CD4-positive, alpha-beta memory T cell (primary cell): ENCODE data around the gene SHLD1. TPM values are rescaled to one million over a fixed set of nuclear protein-coding genes. Genes with fewer than 3 reads are reported as not detected.

Source experiments
- polyA plus RNA-seq, 2 donors: library from polyadenylated mRNA; unstranded; fragments of 300-500 nt; fragmentation: Illumina TruSeq; gene quantifications; one replicate each; pipeline ENCODE4 v1.2.3, GENCODE V29; 2021
- total RNA-seq, 2 experiments: library from RNA; stranded (reverse); gene quantifications; one replicate each; pipeline ENCODE4 v1.2.3, GENCODE V29; 2021

The SHLD1 gene
- total and polyA plus RNA-seq, 4 experiments from 2014 or later, result 13.6 to 22.0 (median 18.2) TPM

Other genes with a start within 250 kb of the SHLD1 start
- 10 to 100 TPM; 67.5 to 71.1 TPM for gene GPCPD1, start 139.4 kb upstream of the SHLD1 start, total RNA-seq
- gene GPCPD1, start 139.4 kb upstream of the SHLD1 start, polyA plus RNA-seq, result 10 to 100 TPM; 25.3 to 31.0 TPM
- gene CHGB, start 161.1 kb downstream of the SHLD1 start, total RNA-seq, result 1 to 10 TPM in 1 of 2 experiments, under 1 TPM in 1; 0.79 to 1.2 TPM
- gene CHGB, start 161.1 kb downstream of the SHLD1 start, polyA plus RNA-seq, result under 1 TPM in 1 of 2 donors, not detected in 1; 0.14 TPM
- 10 to 100 TPM; 17.9 to 18.3 TPM for gene TRMT6, start 200.1 kb downstream of the SHLD1 start, total RNA-seq
- gene TRMT6, start 200.1 kb downstream of the SHLD1 start, polyA plus RNA-seq, result 10 to 100 TPM; 13.4 to 21.0 TPM
- gene MCM8, start 200.3 kb downstream of the SHLD1 start, total RNA-seq, result 10 to 100 TPM; 10.2 to 11.1 TPM
- under 1 TPM in 1 of 2 donors, not detected in 1; 0.78 TPM for gene MCM8, start 200.3 kb downstream of the SHLD1 start, polyA plus RNA-seq